IMR-90 (cell line): Measurements from ENCODE around the gene IFT20. TPM values are rescaled to one million over a fixed set of nuclear protein-coding genes. Genes with fewer than 3 reads are reported as not detected.

Experiments used
- ATAC-seq: fragments of 200-7000 bp; cut with Tn5 transposase; 2 replicates; pipeline ENCODE4 v1.9.1; 2020; ENCODE audit warnings: low read depth, mild to moderate bottlenecking, moderate library complexity
- BruUV-seq: library from RNA; stranded (reverse); fragments of 400-500 nt; replicated peaks from 2 replicates; lab custom pipeline; 2021; lab: Mats Ljungman, UMichigan
- CTCF ChIA-PET: fragments of 300-600 bp; formaldehyde crosslinking; extraction: SDS; loops from one replicate; lab custom pipeline; 2021; ENCODE audit warnings: antibody characterized with exemption; lab: Yijun Ruan, JAX
- POLR2A ChIA-PET: fragments of 300-600 bp; sonication (Branson Sonifier 250); formaldehyde crosslinking; loops from one replicate; lab custom pipeline; 2022; ENCODE audit warnings: antibody characterized with exemption; ENCODE audit not compliant: unreplicated experiment; lab: Charles Lee
- DNase-seq: peaks from one replicate; pipeline ENCODE4 v3.0.0; 2013
- H2AFZ ChIP-seq: replicated peaks from 2 replicates; pipeline ENCODE3; 2013; ENCODE audit warnings: low read length, mild to moderate bottlenecking; ENCODE audit not compliant: poor library complexity
- H2AK5ac ChIP-seq: 2 replicates; pipeline ENCODE4 v1.6.1; 2013; ENCODE audit warnings: low read depth, low read length, inconsistent platforms
- H2AK9ac ChIP-seq: replicated peaks from 2 replicates; pipeline ENCODE3; 2013; ENCODE audit warnings: mild to moderate bottlenecking, low read depth, low read length, moderate library complexity; ENCODE audit not compliant: poor library complexity
- H2BK120ac ChIP-seq: 2 replicates; pipeline ENCODE4 v1.6.1; 2013; ENCODE audit warnings: low read depth, low read length, inconsistent platforms
- H2BK15ac ChIP-seq: 3 replicates; pipeline ENCODE4 v1.6.1; 2013; ENCODE audit warnings: low read depth, low read length, inconsistent platforms
- H2BK20ac ChIP-seq: 2 replicates; pipeline ENCODE4 v1.6.1; 2013; ENCODE audit warnings: low read depth, mild to moderate bottlenecking, inconsistent platforms, low read length, moderate library complexity
- H2BK5ac ChIP-seq: 2 replicates; pipeline ENCODE4 v1.6.1; 2013; ENCODE audit warnings: mild to moderate bottlenecking, low read depth, low read length, inconsistent platforms; ENCODE audit not compliant: poor library complexity, severe bottlenecking
- H3K14ac ChIP-seq: replicated peaks from 2 replicates; pipeline ENCODE4 v1.6.1; 2013; ENCODE audit warnings: low read depth, low read length, inconsistent platforms
- H3K18ac ChIP-seq: 2 replicates; pipeline ENCODE4 v1.6.1; 2013; ENCODE audit warnings: low read depth, low read length, control low read depth
- H3K23ac ChIP-seq: 2 replicates; pipeline ENCODE4 v1.6.1; 2013; ENCODE audit warnings: low read depth, low read length, inconsistent platforms
- H3K27ac ChIP-seq: 2 replicates; pipeline ENCODE4 v1.5.1; 2013; ENCODE audit warnings: mild to moderate bottlenecking, control low read depth, low read length; ENCODE audit not compliant: insufficient read depth
- H3K27me3 ChIP-seq: 2 replicates; pipeline ENCODE4 v1.6.1; 2013; ENCODE audit warnings: low read length; ENCODE audit not compliant: control insufficient read depth, insufficient read depth
- H3K36me3 ChIP-seq: 2 replicates; pipeline ENCODE4 v1.6.1; 2013; ENCODE audit warnings: low read length, mixed read lengths; ENCODE audit not compliant: control insufficient read depth, insufficient read depth
- H3K4ac ChIP-seq: 2 replicates; pipeline ENCODE4 v1.6.1; 2013; ENCODE audit warnings: low read depth, low read length, inconsistent platforms
- H3K4me1 ChIP-seq: 2 replicates; pipeline ENCODE4 v1.6.1; 2013; ENCODE audit warnings: low read length, mixed read lengths; ENCODE audit not compliant: control insufficient read depth, insufficient read depth
- H3K4me2 ChIP-seq: 2 replicates; pipeline ENCODE4 v1.6.1; 2013; ENCODE audit warnings: low read depth, mild to moderate bottlenecking, control low read depth, low read length, moderate library complexity
- H3K4me3 ChIP-seq: 2 replicates; pipeline ENCODE4 v1.5.1; 2013; ENCODE audit warnings: low read depth, mild to moderate bottlenecking, control low read depth, low read length, moderate library complexity; ENCODE audit not compliant: insufficient read depth
- H3K56ac ChIP-seq: 2 replicates; pipeline ENCODE4 v1.6.1; 2013; ENCODE audit warnings: low read length, inconsistent platforms; ENCODE audit not compliant: insufficient read depth; ENCODE audit errors: extremely low read depth
- H3K79me1 ChIP-seq, 2 experiments: 2 replicates each; pipeline ENCODE4 v1.6.1; 2013; ENCODE audit warnings: low read length in 2 of 2, inconsistent platforms in 1 of 2, low read depth in 1 of 2
- H3K9ac ChIP-seq: 2 replicates; pipeline ENCODE4 v1.6.1; 2013; ENCODE audit warnings: low read depth, low read length, control low read depth
- H3K9me1 ChIP-seq: 2 replicates; pipeline ENCODE4 v1.6.1; 2013; ENCODE audit warnings: low read length, inconsistent platforms; ENCODE audit not compliant: insufficient read depth
- H3K9me3 ChIP-seq: 2 replicates; pipeline ENCODE4 v1.6.1; 2013; ENCODE audit warnings: low read length; ENCODE audit not compliant: control insufficient read depth, insufficient read depth
- H4K20me1 ChIP-seq: 2 replicates; pipeline ENCODE4 v1.6.1; 2013; ENCODE audit warnings: low read length, inconsistent platforms; ENCODE audit not compliant: insufficient read depth
- H4K5ac ChIP-seq: 2 replicates; pipeline ENCODE4 v1.6.1; 2013; ENCODE audit warnings: mild to moderate bottlenecking, low read depth, low read length, control low read depth
- H4K8ac ChIP-seq, 2 experiments: 2 replicates each; pipeline ENCODE4 v1.6.1; 2013; ENCODE audit warnings: low read depth in 2 of 2, low read length in 2 of 2, control low read depth in 1 of 2, inconsistent platforms in 1 of 2
- H4K91ac ChIP-seq: 2 replicates; pipeline ENCODE4 v1.6.1; 2013; ENCODE audit warnings: low read depth, low read length, inconsistent platforms; ENCODE audit not compliant: insufficient read depth
- BHLHE40 ChIP-seq: fragments of 150-350 bp; IDR thresholded peaks from 2 replicates; pipeline ENCODE4 v1.6.1; 2016; ENCODE audit warnings: mild to moderate bottlenecking, low read depth, low read length
- CEBPB ChIP-seq: IDR thresholded peaks from 2 replicates; pipeline ENCODE4 v1.6.1; 2012; ENCODE audit warnings: low read depth, low read length, improper control_type of control experiment
- MAFK ChIP-seq: IDR thresholded peaks from 2 replicates; pipeline ENCODE4 v1.6.1; 2012; ENCODE audit warnings: low read depth, low read length, improper control_type of control experiment
- MXI1 ChIP-seq: IDR thresholded peaks from 2 replicates; pipeline ENCODE4 v1.6.1; 2012; ENCODE audit warnings: low read depth, mild to moderate bottlenecking, low read length, moderate library complexity, borderline replicate concordance
- POLR2A ChIP-seq: IDR thresholded peaks from 2 replicates; pipeline ENCODE4 v1.6.1; 2012; ENCODE audit warnings: mild to moderate bottlenecking, low read depth, low read length
- RFX5 ChIP-seq: IDR thresholded peaks from 2 replicates; pipeline ENCODE4 v1.8.0; 2012; ENCODE audit warnings: low read depth, mild to moderate bottlenecking, low read length, moderate library complexity
- WGBS, 2 experiments: methylation state at CpG; one replicate each; pipeline versions ENCODE4 v1.1.5 to v1.1.7; 2013; ENCODE audit warnings: missing lambda C conversion rate in 2 of 2; ENCODE audit not compliant: insufficient read length in 1 of 2; ENCODE audit errors: extremely low coverage in 2 of 2; 5-methylcytosine and 5-hydroxymethylcytosine counted together
- dilution Hi-C: fragments of 300-500 bp; cut with HindIII; formaldehyde crosslinking; loops from one replicate; pipeline ENCODE4 v1.14.3; 2018; ENCODE audit warnings: low sequenced_read_pairs; ENCODE audit not compliant: unreplicated experiment
- in situ Hi-C: fragments of 300-500 bp; cut with MboI; formaldehyde crosslinking; loops from 3 replicates; pipeline ENCODE4 v1.14.3; 2019; ENCODE audit warnings: low sequenced_read_pairs, inconsistent platforms, mixed read lengths
- intact Hi-C: fragments of 100-400 bp; cut with micrococcal nuclease; formaldehyde crosslinking; loops from 2 replicates; pipeline ENCODE4 v1.10.0; 2022
- polyA plus RNA-seq, 3 experiments: library from polyadenylated mRNA; depleted of rRNA; stranded (reverse); fragments of >200 nt; gene quantifications; 2 replicates each; pipeline ENCODE4 v1.2.3, GENCODE V29; 2012; ENCODE audit warnings: low replicate concordance in 1 of 3
- total RNA-seq: library from RNA; depleted of rRNA; stranded (reverse); fragments of >200 nt; gene quantifications from 2 replicates; pipeline ENCODE4 v1.2.3, GENCODE V29; 2012
- TF ChIP-seq, protein P1 (sequence below): fragments of 150-350 bp; IDR thresholded peaks from 2 replicates; pipeline ENCODE4 v1.6.1; 2016; ENCODE audit warnings: low read depth, mild to moderate bottlenecking, low read length, moderate library complexity, borderline replicate concordance
- TF ChIP-seq, protein P2 (sequence below): conservative IDR thresholded peaks from 2 replicates; pipeline ENCODE4 v1.5.1; 2012; ENCODE audit warnings: mild to moderate bottlenecking, low read depth, low read length, improper control_type of control experiment
- TF ChIP-seq, protein P3 (sequence below): fragments of 150-350 bp; IDR thresholded peaks from 2 replicates; pipeline ENCODE4 v1.6.1; 2017; ENCODE audit warnings: mild to moderate bottlenecking, antibody characterized with exemption, low read length, low read depth

Gene IFT20
- total and polyA plus RNA-seq, 2 of the 4 experiments (the other 2 are of a cell fraction) = 25.5 to 46.3 TPM

DNA sequence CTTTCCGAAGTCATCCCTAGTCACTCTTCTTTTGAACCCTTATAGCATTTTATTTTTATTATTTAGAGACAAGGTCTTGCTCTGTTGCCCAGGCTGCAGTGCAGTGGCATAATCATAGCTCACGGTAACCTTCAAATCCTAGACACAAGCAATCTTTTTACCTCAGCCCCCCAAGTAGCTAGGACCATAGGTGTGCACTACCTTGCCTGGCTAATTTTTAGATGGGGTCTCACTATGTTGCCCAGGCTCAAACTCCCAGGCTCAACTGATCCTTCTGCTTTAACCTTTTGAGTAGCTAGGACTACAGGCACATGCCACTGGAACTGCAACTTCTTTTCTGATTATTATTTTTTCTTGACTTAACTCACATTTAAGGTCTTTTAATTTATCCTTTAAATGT is 49.3 kb downstream of the IFT20 start:
- ChIA-PET CTCF (no interaction called here), POLR2A (no interaction called here)
- H3K23ac ChIP-seq = no peak overlapping the region
- no TSS peak for BruUV-seq
- no peaks in the 10 kb centered on the region for H3K79me1 ChIP-seq
- no peak overlapping the region for H3K4me2 ChIP-seq
- no peaks in the 10 kb centered on the region for H3K36me3 ChIP-seq
- no peak overlapping the region for H2BK15ac ChIP-seq
- no peak overlapping the region for H2AK9ac ChIP-seq
- H4K91ac ChIP-seq = no peak overlapping the region
- H4K5ac ChIP-seq = no peak overlapping the region
- H3K4me3 ChIP-seq = no peak overlapping the region
- H2BK5ac ChIP-seq = no peak overlapping the region
- ATAC-seq (no peak), DNase-seq (no peak)
- no peak overlapping the region for H2BK20ac ChIP-seq
- no peaks in the 10 kb centered on the region for H3K27me3 ChIP-seq
- no peaks in the 10 kb centered on the region for H3K9me1 ChIP-seq
- 100% methylated on average over 1 of the region's 2 CpGs; no CpG with 5 or more reads in 1 of the 2 experiments for WGBS, 2 experiments
- no peak for TF ChIP-seq POLR2A
- TF ChIP-seq MAFK = no peak
- TF ChIP-seq, protein P1, sequence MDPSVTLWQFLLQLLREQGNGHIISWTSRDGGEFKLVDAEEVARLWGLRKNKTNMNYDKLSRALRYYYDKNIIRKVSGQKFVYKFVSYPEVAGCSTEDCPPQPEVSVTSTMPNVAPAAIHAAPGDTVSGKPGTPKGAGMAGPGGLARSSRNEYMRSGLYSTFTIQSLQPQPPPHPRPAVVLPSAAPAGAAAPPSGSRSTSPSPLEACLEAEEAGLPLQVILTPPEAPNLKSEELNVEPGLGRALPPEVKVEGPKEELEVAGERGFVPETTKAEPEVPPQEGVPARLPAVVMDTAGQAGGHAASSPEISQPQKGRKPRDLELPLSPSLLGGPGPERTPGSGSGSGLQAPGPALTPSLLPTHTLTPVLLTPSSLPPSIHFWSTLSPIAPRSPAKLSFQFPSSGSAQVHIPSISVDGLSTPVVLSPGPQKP = no peak
- no peak for TF ChIP-seq BHLHE40
- TF ChIP-seq, protein P2, sequence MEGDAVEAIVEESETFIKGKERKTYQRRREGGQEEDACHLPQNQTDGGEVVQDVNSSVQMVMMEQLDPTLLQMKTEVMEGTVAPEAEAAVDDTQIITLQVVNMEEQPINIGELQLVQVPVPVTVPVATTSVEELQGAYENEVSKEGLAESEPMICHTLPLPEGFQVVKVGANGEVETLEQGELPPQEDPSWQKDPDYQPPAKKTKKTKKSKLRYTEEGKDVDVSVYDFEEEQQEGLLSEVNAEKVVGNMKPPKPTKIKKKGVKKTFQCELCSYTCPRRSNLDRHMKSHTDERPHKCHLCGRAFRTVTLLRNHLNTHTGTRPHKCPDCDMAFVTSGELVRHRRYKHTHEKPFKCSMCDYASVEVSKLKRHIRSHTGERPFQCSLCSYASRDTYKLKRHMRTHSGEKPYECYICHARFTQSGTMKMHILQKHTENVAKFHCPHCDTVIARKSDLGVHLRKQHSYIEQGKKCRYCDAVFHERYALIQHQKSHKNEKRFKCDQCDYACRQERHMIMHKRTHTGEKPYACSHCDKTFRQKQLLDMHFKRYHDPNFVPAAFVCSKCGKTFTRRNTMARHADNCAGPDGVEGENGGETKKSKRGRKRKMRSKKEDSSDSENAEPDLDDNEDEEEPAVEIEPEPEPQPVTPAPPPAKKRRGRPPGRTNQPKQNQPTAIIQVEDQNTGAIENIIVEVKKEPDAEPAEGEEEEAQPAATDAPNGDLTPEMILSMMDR = no peak
- TF ChIP-seq RFX5 = no peak
- TF ChIP-seq CEBPB = no peak
- TF ChIP-seq, protein P3, sequence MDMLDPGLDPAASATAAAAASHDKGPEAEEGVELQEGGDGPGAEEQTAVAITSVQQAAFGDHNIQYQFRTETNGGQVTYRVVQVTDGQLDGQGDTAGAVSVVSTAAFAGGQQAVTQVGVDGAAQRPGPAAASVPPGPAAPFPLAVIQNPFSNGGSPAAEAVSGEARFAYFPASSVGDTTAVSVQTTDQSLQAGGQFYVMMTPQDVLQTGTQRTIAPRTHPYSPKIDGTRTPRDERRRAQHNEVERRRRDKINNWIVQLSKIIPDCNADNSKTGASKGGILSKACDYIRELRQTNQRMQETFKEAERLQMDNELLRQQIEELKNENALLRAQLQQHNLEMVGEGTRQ = no peak
- no peak for TF ChIP-seq MXI1
- no peak overlapping the region for H3K9ac ChIP-seq
- in situ Hi-C loops (no loop called here), intact Hi-C loops (no loop called here), dilution Hi-C loops (no loop called here)
- H3K14ac ChIP-seq = no peak overlapping the region
- no peak overlapping the region for H3K27ac ChIP-seq
- no peak overlapping the region for H4K8ac ChIP-seq
- H3K18ac ChIP-seq = no peak overlapping the region
- H3K4me1 ChIP-seq = peaks cover 3% of the 10 kb centered on the region
- H3K4ac ChIP-seq = no peak overlapping the region
- H3K56ac ChIP-seq = no peak overlapping the region
- H2AFZ ChIP-seq = no peak overlapping the region
- no peak overlapping the region for H2BK120ac ChIP-seq
- no peaks in the 10 kb centered on the region for H3K9me3 ChIP-seq
- H4K20me1 ChIP-seq = no peaks in the 10 kb centered on the region
- no peak overlapping the region for H2AK5ac ChIP-seq
